Stimulated activated naive CD8-positive, alpha-beta T cell treated with anti-CD3 and anti-CD28 coated beads, Interleukin-15, amount 100 ng/mL, for 72 hours (primary cell): ENCODE measurements around the gene GPBP1.
"Not testable (repeated sequence)": the region's sequence is repeated elsewhere in the genome, so short reads cannot be mapped to it uniquely, and the experiment has no call there.

ENCODE experiments used
- ATAC-seq: fragments of 150-1000 bp; cut with Tn5 transposase; 2 replicates; pipeline ENCODE4 v1.10.0; 2021; ENCODE audit warnings: mild to moderate bottlenecking, moderate library complexity
- DNase-seq, 2 donors: peaks; one replicate each; pipeline ENCODE4 v3.0.0; 2021 to 2022
- H3K27ac Mint-ChIP-seq, 2 donors: one replicate each; pipeline ENCODE4 v1.8.0; 2022; ENCODE audit warnings: mild to moderate bottlenecking in 2 of 2, mixed read lengths in 2 of 2, moderate library complexity in 2 of 2
- H3K27me3 Mint-ChIP-seq: one replicate; pipeline ENCODE4 v1.8.0; 2022; ENCODE audit warnings: mixed read lengths
- H3K4me1 Mint-ChIP-seq: one replicate; pipeline ENCODE4 v1.8.0; 2022; ENCODE audit warnings: mild to moderate bottlenecking, mixed read lengths
- H3K4me3 Mint-ChIP-seq, 2 donors: one replicate each; pipeline ENCODE4 v1.8.0; 2022; ENCODE audit warnings: mild to moderate bottlenecking in 2 of 2, mixed read lengths in 2 of 2, moderate library complexity in 1 of 2
- H3K9me3 Mint-ChIP-seq, 2 donors: one replicate each; pipeline ENCODE4 v1.8.0; 2022; ENCODE audit warnings: mixed read lengths in 2 of 2

Gene GPBP1

DNA sequence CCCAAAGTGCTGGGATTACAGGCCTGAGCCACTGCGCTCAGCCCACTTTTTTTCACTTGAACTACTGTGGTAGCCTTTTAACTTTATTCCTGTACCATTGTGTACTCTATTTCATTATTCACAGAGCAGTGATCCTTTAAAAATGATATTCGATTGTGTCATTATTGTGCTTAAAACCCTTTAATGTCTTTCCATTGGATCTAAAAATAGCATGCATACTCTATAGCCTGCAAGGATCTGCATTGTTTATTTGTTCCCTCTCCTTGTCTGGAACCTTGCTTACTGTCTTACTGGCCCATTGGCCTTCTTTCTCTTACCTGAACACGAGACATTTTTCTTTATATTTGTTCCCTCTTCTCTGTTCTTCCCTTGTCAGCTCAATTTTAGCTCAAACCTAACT, 15.7 kb downstream of the GPBP1 start:
- no peak overlapping the region for H3K4me3 Mint-ChIP-seq
- no peak overlapping the region for H3K27ac Mint-ChIP-seq
- H3K27me3 Mint-ChIP-seq: no peaks in the 10 kb centered on the region
- H3K4me1 Mint-ChIP-seq: peaks cover 95% of the 10 kb centered on the region
- ATAC-seq (no peak), DNase-seq (no peak)
- no peaks in the 10 kb centered on the region for H3K9me3 Mint-ChIP-seq

GRCh38 chr5:57190593-57190992, 16.7 kb downstream of the GPBP1 start:
- Mint-ChIP-seq H3K4me3 (no peak overlapping the region), H3K27me3 (no peaks in the 10 kb centered on the region), H3K4me1 (peaks cover 96% of the 10 kb centered on the region), H3K9me3 (no peaks in the 10 kb centered on the region), H3K27ac (no peak overlapping the region)
- DNase-seq: no peak
- ATAC-seq: no peak

DNA sequence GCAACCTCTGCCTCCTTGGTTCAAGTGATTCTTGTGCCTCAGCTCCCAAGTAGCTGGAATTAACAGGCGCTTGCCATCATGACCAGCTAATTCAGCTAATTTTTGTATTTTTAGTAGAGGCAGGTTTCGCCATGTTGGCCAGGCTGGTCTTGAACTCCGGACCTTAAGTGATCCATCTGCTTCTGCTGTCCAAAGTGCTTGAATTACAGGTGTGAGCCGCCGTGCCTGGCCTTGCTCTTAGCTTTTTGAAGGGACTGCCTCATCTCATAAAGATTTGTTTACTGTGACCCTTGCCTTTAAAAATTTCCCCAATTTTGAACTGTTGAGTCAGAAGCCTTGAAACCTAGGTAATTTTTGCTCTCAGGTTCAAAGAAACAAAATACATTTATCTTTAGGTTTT, 17.3 kb downstream of the GPBP1 start:
- no peak overlapping the region for H3K4me3 Mint-ChIP-seq
- no peak for ATAC-seq
- peaks cover 92% of the 10 kb centered on the region for H3K4me1 Mint-ChIP-seq
- no peak for DNase-seq
- no peak overlapping the region for H3K27ac Mint-ChIP-seq
- no peaks in the 10 kb centered on the region for H3K9me3 Mint-ChIP-seq
- H3K27me3 Mint-ChIP-seq: no peaks in the 10 kb centered on the region

GRCh38 chr5:57191986-57192385, 18.1 kb downstream of the GPBP1 start:
- Mint-ChIP-seq H3K9me3 (no peaks in the 10 kb centered on the region), H3K27me3 (no peaks in the 10 kb centered on the region), H3K4me3 (peak overlapping the region in 1 of 2 donors; percentile 1), H3K27ac (no peak overlapping the region), H3K4me1 (peaks cover 84% of the 10 kb centered on the region)
- ATAC-seq (no peak), DNase-seq (no peak)

- ATAC-seq, H3K27me3 Mint-ChIP-seq, H3K9me3 Mint-ChIP-seq, DNase-seq: not testable (repeated sequence)
- H3K4me3 Mint-ChIP-seq: peak overlapping the region; percentile 66 to 74
- peak overlapping the region in 1 of 2 donors; percentile 77 for H3K27ac Mint-ChIP-seq
- peaks cover 82% of the 10 kb centered on the region for H3K4me1 Mint-ChIP-seq
These were observed 19.0 kb downstream of the GPBP1 start for GRCh38 chr5:57192832-57193231.

- DNase-seq (no peak), ATAC-seq (peak; percentile 99)
- peak overlapping the region; percentile 66 to 74 for H3K4me3 Mint-ChIP-seq
- H3K27me3 Mint-ChIP-seq: no peaks in the 10 kb centered on the region
- H3K4me1 Mint-ChIP-seq: peaks cover 79% of the 10 kb centered on the region
- H3K27ac Mint-ChIP-seq: peak overlapping the region; percentile 64 to 87
- no peaks in the 10 kb centered on the region for H3K9me3 Mint-ChIP-seq
These were observed 20.0 kb downstream of the GPBP1 start for GRCh38 chr5:57193757-57194413.

DNA sequence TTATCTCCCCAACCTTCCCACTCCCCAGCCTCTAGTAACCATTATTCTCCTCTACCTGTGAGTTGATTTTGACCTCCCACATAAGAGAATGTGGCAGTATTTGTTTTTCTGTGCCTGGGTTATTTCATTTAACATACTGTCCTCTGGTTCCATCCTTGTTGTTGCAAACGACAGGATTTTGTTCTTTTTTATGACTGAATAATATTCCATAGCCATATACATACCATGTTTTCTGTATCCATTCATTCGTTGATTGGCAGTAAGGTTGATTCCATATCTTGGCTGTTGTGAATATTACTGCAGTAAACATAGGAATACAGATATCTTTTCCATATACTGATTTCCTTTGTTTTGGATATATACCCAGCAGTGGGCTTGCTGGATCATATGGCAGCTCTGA, 20.8 kb downstream of the GPBP1 start:
- Mint-ChIP-seq H3K4me3 (no peak overlapping the region), H3K9me3 (no peaks in the 10 kb centered on the region), H3K4me1 (peaks cover 79% of the 10 kb centered on the region), H3K27me3 (no peaks in the 10 kb centered on the region), H3K27ac (no peak overlapping the region)
- ATAC-seq (no peak), DNase-seq (no peak)

- peaks cover 79% of the 10 kb centered on the region for H3K4me1 Mint-ChIP-seq
- ATAC-seq (no peak), DNase-seq (no peak)
- H3K4me3 Mint-ChIP-seq: no peak overlapping the region
- H3K27ac Mint-ChIP-seq: no peak overlapping the region
- no peaks in the 10 kb centered on the region for H3K27me3 Mint-ChIP-seq
- no peaks in the 10 kb centered on the region for H3K9me3 Mint-ChIP-seq
These were observed 21.2 kb downstream of the GPBP1 start for GRCh38 chr5:57195060-57195459.

GRCh38 chr5:57199866-57200265, 26.0 kb downstream of the GPBP1 start:
- ATAC-seq: peak; percentile 28
- DNase-seq: no peak
- Mint-ChIP-seq H3K27ac (peak overlapping the region; percentile 19 to 63), H3K4me3 (peak overlapping the region; percentile 36 to 50), H3K4me1 (peaks cover 71% of the 10 kb centered on the region), H3K27me3 (no peaks in the 10 kb centered on the region), H3K9me3 (no peaks in the 10 kb centered on the region)

GRCh38 chr5:57202811-57203210, 29.0 kb downstream of the GPBP1 start:
- no peak overlapping the region for H3K4me3 Mint-ChIP-seq
- no peak for ATAC-seq
- H3K4me1 Mint-ChIP-seq: peaks cover 86% of the 10 kb centered on the region
- H3K27me3 Mint-ChIP-seq: no peaks in the 10 kb centered on the region
- no peak overlapping the region for H3K27ac Mint-ChIP-seq
- H3K9me3 Mint-ChIP-seq: no peaks in the 10 kb centered on the region
- DNase-seq: no peak

- ATAC-seq: no peak
These were observed 33.3 kb downstream of the GPBP1 start for GRCh38 chr5:57207007-57207653.

GRCh38 chr5:57207681-57208080, 33.8 kb downstream of the GPBP1 start:
- H3K27ac Mint-ChIP-seq: no peak overlapping the region
- ATAC-seq: no peak
- H3K27me3 Mint-ChIP-seq: no peaks in the 10 kb centered on the region
- H3K9me3 Mint-ChIP-seq: no peaks in the 10 kb centered on the region
- H3K4me1 Mint-ChIP-seq: peaks cover 83% of the 10 kb centered on the region
- no peak for DNase-seq
- peak overlapping the region in 1 of 2 donors; percentile 1 for H3K4me3 Mint-ChIP-seq

More at GRCh38 chr5:57207007-57207653, 33.3 kb downstream of the GPBP1 start:
- no peak overlapping the region for H3K4me3 Mint-ChIP-seq
- no peaks in the 10 kb centered on the region for H3K9me3 Mint-ChIP-seq
- no peak for DNase-seq
- H3K27ac Mint-ChIP-seq: no peak overlapping the region
- no peaks in the 10 kb centered on the region for H3K27me3 Mint-ChIP-seq
- H3K4me1 Mint-ChIP-seq: peaks cover 85% of the 10 kb centered on the region

GRCh38 chr5:57209316-57210040, 35.6 kb downstream of the GPBP1 start:
- H3K27me3 Mint-ChIP-seq: no peaks in the 10 kb centered on the region
- no peaks in the 10 kb centered on the region for H3K9me3 Mint-ChIP-seq
- DNase-seq (no peak), ATAC-seq (no peak)
- peaks cover 75% of the 10 kb centered on the region for H3K4me1 Mint-ChIP-seq
- peak overlapping the region in 1 of 2 donors; percentile 19 for H3K27ac Mint-ChIP-seq
- peak overlapping the region in 1 of 2 donors; percentile 26 for H3K4me3 Mint-ChIP-seq

- no peaks in the 10 kb centered on the region for H3K27me3 Mint-ChIP-seq
- no peak for DNase-seq
- no peak for ATAC-seq
- no peak overlapping the region for H3K4me3 Mint-ChIP-seq
- no peaks in the 10 kb centered on the region for H3K9me3 Mint-ChIP-seq
- peaks cover 74% of the 10 kb centered on the region for H3K4me1 Mint-ChIP-seq
- no peak overlapping the region for H3K27ac Mint-ChIP-seq
These were observed 36.8 kb downstream of the GPBP1 start for GRCh38 chr5:57210633-57211032.

- peak overlapping the region in 1 of 2 donors; percentile 82 for H3K27ac Mint-ChIP-seq
These were observed 37.2 kb downstream of the GPBP1 start for GRCh38 chr5:57211039-57211438.

GRCh38 chr5:57215629-57216195, 41.9 kb downstream of the GPBP1 start:
- H3K4me3 Mint-ChIP-seq: peak overlapping the region in 1 of 2 donors; percentile 8
- peaks cover 59% of the 10 kb centered on the region for H3K4me1 Mint-ChIP-seq
- no peaks in the 10 kb centered on the region for H3K9me3 Mint-ChIP-seq
- no peak for ATAC-seq
- H3K27me3 Mint-ChIP-seq: no peaks in the 10 kb centered on the region
- DNase-seq: no peak
- peak overlapping the region; percentile 37 to 73 for H3K27ac Mint-ChIP-seq

More at GRCh38 chr5:57211039-57211438, 37.2 kb downstream of the GPBP1 start:
- no peak for ATAC-seq
- Mint-ChIP-seq H3K4me3 (no peak overlapping the region), H3K27me3 (no peaks in the 10 kb centered on the region), H3K4me1 (peaks cover 74% of the 10 kb centered on the region), H3K9me3 (no peaks in the 10 kb centered on the region)
- no peak for DNase-seq
